ENCODE data around the gene MEN1.

DNA sequence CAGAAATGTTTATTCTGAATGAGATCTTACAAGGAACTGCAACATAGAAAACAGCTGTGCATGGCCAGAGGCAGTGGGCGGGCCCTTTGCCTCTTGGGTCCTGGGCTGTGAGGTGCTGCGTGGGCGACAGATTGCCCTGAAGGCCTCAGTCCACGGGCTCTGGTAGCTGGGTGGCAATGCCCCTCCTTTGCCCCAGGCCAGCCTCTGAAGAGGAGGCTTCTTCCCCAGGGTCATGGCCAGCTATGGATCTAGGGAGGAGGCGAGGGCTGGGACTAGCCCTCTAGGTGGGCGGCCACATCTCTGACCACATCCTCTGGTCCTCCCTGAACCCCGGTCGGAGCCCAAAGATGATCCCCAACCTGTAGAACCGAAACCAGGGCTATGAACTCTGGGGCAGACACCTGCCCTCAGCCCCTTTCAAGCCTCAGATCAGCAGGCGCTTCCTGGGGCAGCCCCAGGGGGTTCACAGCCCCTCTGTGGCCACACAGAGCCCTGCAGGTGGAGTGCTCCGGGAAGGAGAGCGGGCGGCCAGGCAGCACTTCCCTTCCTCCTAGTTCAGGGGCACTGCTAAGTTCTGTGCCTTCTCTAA lies 40.7 kb upstream of the MEN1 start:
- TF ChIP-seq TAF7 (tag; IDR thresholded peaks at IDR 0.05), result no peak
- TF ChIP-seq BRF2 (IDR thresholded peaks at IDR 0.05; ENCODE audit: borderline replicate concordance, insufficient read depth, insufficient read length), result no peak
- TF ChIP-seq MAZ (CRISPR knock-in tag; conservative IDR thresholded peaks at IDR 0.05 in 1 of 2, IDR thresholded peaks at IDR 0.05 in 1 of 2), result no peak
- no peak for TF ChIP-seq POLR2A (conservative IDR thresholded peaks at IDR 0.05)
- no peak for TF ChIP-seq CHD4 (IDR thresholded peaks at IDR 0.05; ENCODE audit: insufficient read depth, insufficient replicate concordance, low read depth, low read length, poor library complexity, severe bottlenecking)
